RWPE2 (cell line): ENCODE results near the gene PLSCR1.
"Not testable (repeated sequence)": the region's sequence is repeated elsewhere in the genome, so short reads cannot be mapped to it uniquely, and the experiment has no call there.

Experiments used
- ATAC-seq: fragments of 200-7000 bp; cut with Tn5 transposase; 3 replicates; pipeline ENCODE4 v1.9.1; 2021; ENCODE audit warnings: low read depth
- DNase-seq: peaks from one replicate; pipeline ENCODE4 v3.0.0-alpha.2; 2020; ENCODE audit warnings: low spot score
- H3K27ac ChIP-seq: fragments of 450-650 bp; 2 replicates; pipeline ENCODE4 v1.5.1; 2017; ENCODE audit warnings: mild to moderate bottlenecking; ENCODE audit not compliant: poor library complexity, severe bottlenecking
- H3K27me3 ChIP-seq: fragments of 250-450 bp; sonication (Bioruptor Pico); 2 replicates; pipeline ENCODE4 v1.5.1; 2021; ENCODE audit warnings: mild to moderate bottlenecking, moderate library complexity; ENCODE audit not compliant: insufficient read depth, poor library complexity, severe bottlenecking
- H3K36me3 ChIP-seq: fragments of 250-450 bp; sonication (Bioruptor Pico); 2 replicates; pipeline ENCODE4 v1.5.1; 2020; ENCODE audit warnings: low read depth, mild to moderate bottlenecking, moderate library complexity
- H3K4me1 ChIP-seq: fragments of 250-450 bp; sonication (Bioruptor Pico); 2 replicates; pipeline ENCODE4 v1.5.1; 2021; ENCODE audit warnings: mild to moderate bottlenecking, moderate library complexity; ENCODE audit not compliant: insufficient read depth, poor library complexity, severe bottlenecking
- H3K4me3 ChIP-seq: fragments of 250-450 bp; sonication (Bioruptor Pico); 2 replicates; pipeline ENCODE4 v1.5.1; 2021; ENCODE audit warnings: mild to moderate bottlenecking, moderate library complexity; ENCODE audit not compliant: severe bottlenecking
- H3K9me3 ChIP-seq: fragments of 250-450 bp; sonication (Bioruptor Pico); 2 replicates; pipeline ENCODE4 v1.5.1; 2021; ENCODE audit warnings: mild to moderate bottlenecking, moderate library complexity; ENCODE audit not compliant: severe bottlenecking
- TF ChIP-seq, protein P1 (sequence below): fragments of 450-650 bp; IDR thresholded peaks from one replicate; pipeline ENCODE4 v1.5.1; 2017; ENCODE audit warnings: mild to moderate bottlenecking, moderate library complexity; ENCODE audit not compliant: poor library complexity, severe bottlenecking

Gene PLSCR1

GRCh38 chr3:146498002-146498736, 46.2 kb downstream of the PLSCR1 start:
- DNase-seq = no peak
- Histone ChIP-seq H3K27me3 (no peaks in the 10 kb centered on the region), H3K4me1 (peaks cover 15% of the 10 kb centered on the region), H3K36me3 (no peaks in the 10 kb centered on the region), H3K27ac (no peak overlapping the region), H3K4me3 (no peak overlapping the region), H3K9me3 (no peaks in the 10 kb centered on the region)
- TF ChIP-seq, protein P1, sequence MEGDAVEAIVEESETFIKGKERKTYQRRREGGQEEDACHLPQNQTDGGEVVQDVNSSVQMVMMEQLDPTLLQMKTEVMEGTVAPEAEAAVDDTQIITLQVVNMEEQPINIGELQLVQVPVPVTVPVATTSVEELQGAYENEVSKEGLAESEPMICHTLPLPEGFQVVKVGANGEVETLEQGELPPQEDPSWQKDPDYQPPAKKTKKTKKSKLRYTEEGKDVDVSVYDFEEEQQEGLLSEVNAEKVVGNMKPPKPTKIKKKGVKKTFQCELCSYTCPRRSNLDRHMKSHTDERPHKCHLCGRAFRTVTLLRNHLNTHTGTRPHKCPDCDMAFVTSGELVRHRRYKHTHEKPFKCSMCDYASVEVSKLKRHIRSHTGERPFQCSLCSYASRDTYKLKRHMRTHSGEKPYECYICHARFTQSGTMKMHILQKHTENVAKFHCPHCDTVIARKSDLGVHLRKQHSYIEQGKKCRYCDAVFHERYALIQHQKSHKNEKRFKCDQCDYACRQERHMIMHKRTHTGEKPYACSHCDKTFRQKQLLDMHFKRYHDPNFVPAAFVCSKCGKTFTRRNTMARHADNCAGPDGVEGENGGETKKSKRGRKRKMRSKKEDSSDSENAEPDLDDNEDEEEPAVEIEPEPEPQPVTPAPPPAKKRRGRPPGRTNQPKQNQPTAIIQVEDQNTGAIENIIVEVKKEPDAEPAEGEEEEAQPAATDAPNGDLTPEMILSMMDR = no peak
- no peak for ATAC-seq

- H3K9me3 ChIP-seq, ATAC-seq, H3K36me3 ChIP-seq, H3K27ac ChIP-seq, H3K27me3 ChIP-seq, DNase-seq, H3K4me3 ChIP-seq: not testable (repeated sequence)
- peaks cover 12% of the 10 kb centered on the region for H3K4me1 ChIP-seq
Observed at GRCh38 chr3:146497145-146497843, 47.1 kb downstream of the PLSCR1 start.

DNA sequence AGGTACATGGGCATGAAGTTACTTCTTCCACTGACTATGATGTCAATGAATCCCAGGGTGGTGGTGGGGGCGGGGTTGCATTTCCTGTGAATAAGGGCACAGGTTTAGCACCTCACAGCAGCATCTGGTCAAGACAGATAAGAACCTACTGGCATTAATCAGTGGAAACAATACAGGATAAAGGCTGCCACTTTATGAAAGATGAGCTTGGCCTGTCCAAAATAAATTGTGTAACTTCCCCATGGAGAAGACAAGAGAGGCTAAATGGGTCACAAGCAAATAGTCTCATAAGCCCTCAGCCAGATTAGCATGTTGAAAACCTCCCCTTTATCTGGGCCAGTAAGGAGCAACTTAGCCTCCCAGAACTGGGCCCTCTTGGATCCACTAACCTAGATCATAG, 47.7 kb downstream of the PLSCR1 start:
- no peaks in the 10 kb centered on the region for H3K9me3 ChIP-seq
- H3K4me3 ChIP-seq = no peak overlapping the region
- TF ChIP-seq, protein P1 = no peak
- H3K4me1 ChIP-seq = peaks cover 12% of the 10 kb centered on the region
- no peak for DNase-seq
- no peak for ATAC-seq
- H3K36me3 ChIP-seq = no peaks in the 10 kb centered on the region; the same call in 1 of the 2 replicates
- H3K27me3 ChIP-seq = no peaks in the 10 kb centered on the region
- H3K27ac ChIP-seq = no peak overlapping the region

GRCh38 chr3:146496251-146496650, 48.2 kb downstream of the PLSCR1 start:
- TF ChIP-seq, protein P1 = no peak
- Histone ChIP-seq H3K36me3 (no peaks in the 10 kb centered on the region; the same call in 1 of the 2 replicates), H3K4me3 (no peak overlapping the region), H3K27me3 (no peaks in the 10 kb centered on the region), H3K27ac (no peak overlapping the region), H3K9me3 (no peaks in the 10 kb centered on the region), H3K4me1 (peaks cover 12% of the 10 kb centered on the region)
- no peak for ATAC-seq
- DNase-seq = no peak

- peaks cover 12% of the 10 kb centered on the region for H3K4me1 ChIP-seq
- H3K9me3 ChIP-seq = no peaks in the 10 kb centered on the region
- DNase-seq (no peak), ATAC-seq (no peak)
- no peaks in the 10 kb centered on the region; the same call in 1 of the 2 replicates for H3K36me3 ChIP-seq
- peak overlapping the region; percentile 35 for H3K27ac ChIP-seq
- H3K27me3 ChIP-seq = no peaks in the 10 kb centered on the region
- H3K4me3 ChIP-seq = no peak overlapping the region
- TF ChIP-seq, protein P1 = no peak
Observed at GRCh38 chr3:146493761-146494160, 50.6 kb downstream of the PLSCR1 start.
